Heart right ventricle (tissue), 16 donors: ENCODE results near the gene PRICKLE2. TPM values are rescaled to one million over a fixed set of nuclear protein-coding genes. Genes with fewer than 3 reads are reported as not detected.

Experiments
- ATAC-seq, 8 donors: fragments of 200-7000 bp; cut with Tn5 transposase; one replicate each; pipeline ENCODE4 v1.9.1; 2020; ENCODE audit warnings: mild to moderate bottlenecking in 8 of 8, moderate library complexity in 8 of 8, moderate number of reproducible peaks in 1 of 8
- DNase-seq, 2 donors: peaks; one replicate each; pipeline ENCODE4 v3.0.0-alpha.2; 2020
- H3K27ac ChIP-seq, 10 donors: fragments of 200-600 bp; sonication (generic) in 2 of 10; one replicate each; pipeline versions ENCODE4 v1.5.0 to v1.8.0; 2020 to 2022; ENCODE audit warnings: mild to moderate bottlenecking in 3 of 10
- H3K27me3 ChIP-seq, 7 donors: fragments of 200-600 bp; one replicate each; pipeline ENCODE4 v1.8.0; 2021 to 2022; ENCODE audit warnings: mild to moderate bottlenecking in 2 of 7
- H3K36me3 ChIP-seq, 9 donors: fragments of 200-600 bp; sonication (generic) in 1 of 9; one replicate each; pipeline versions ENCODE4 v1.5.0 to v1.8.0; 2020 to 2022; ENCODE audit warnings: mild to moderate bottlenecking in 2 of 9
- H3K4me1 ChIP-seq, 9 donors: fragments of 200-600 bp; sonication (generic) in 1 of 9; one replicate each; pipeline versions ENCODE4 v1.5.0 to v1.8.0; 2020 to 2022; ENCODE audit warnings: mild to moderate bottlenecking in 4 of 9
- H3K4me3 ChIP-seq, 10 donors: fragments of 200-600 bp; sonication (generic) in 2 of 10; one replicate each; pipeline versions ENCODE4 v1.5.0 to v1.8.0; 2020 to 2022; ENCODE audit warnings: mild to moderate bottlenecking in 7 of 10, moderate library complexity in 2 of 10
- H3K9me3 ChIP-seq, 11 donors: fragments of 200-600 bp in 10 of 11; sonication (generic) in 2 of 11; one replicate each; pipeline versions ENCODE4 v1.5.0 to v1.8.0; 2013 to 2022; ENCODE audit warnings: mild to moderate bottlenecking in 2 of 11, control low read depth in 1 of 11, moderate library complexity in 1 of 11
- whole genome bisulfite sequencing, 2 donors: extraction: QIAGEN DNeasy Blood & Tissue Kit; methylation state at CpG; one replicate each; pipeline ENCODE4 v1.1.7; 2013; ENCODE audit warnings: inconsistent platforms in 1 of 2; 5-methylcytosine and 5-hydroxymethylcytosine counted together
- intact Hi-C, 10 donors: fragments of 100-400 bp; cut with DNase I; formaldehyde crosslinking; loops; one replicate each; pipeline versions ENCODE4 v1.11.1 to v1.14.2; 2022
- polyA plus RNA-seq, 2 donors: library from polyadenylated mRNA; stranded (reverse); fragments of 200-250 nt; gene quantifications; one replicate each; pipeline ENCODE4 v1.2.3, GENCODE V29; 2013
- total RNA-seq, 10 donors: library from RNA; stranded (reverse); fragmentation: NEBNext Ultra II Directional in 3 of 10; extraction: Animal tissue kit (Norgen Biotek cat#: 25700) in 3 of 10; gene quantifications; one replicate each; pipeline versions ENCODE4 v1.2.1 to v1.2.4, GENCODE V29; 2021 to 2023
- TF ChIP-seq, protein P1 (sequence below), 9 donors: fragments of 200-600 bp; sonication (generic) in 2 of 9; IDR thresholded peaks; one replicate each; pipeline versions ENCODE4 v1.5.0 to v1.8.0; 2021 to 2022; ENCODE audit warnings: antibody characterized with exemption in 9 of 9, mild to moderate bottlenecking in 5 of 9, moderate library complexity in 1 of 9
- donor health status: Arrhythmogenic right ventricular cardiomyopathy.
- donor health status: ischemic (EF 13 %, LVEDD 7.1; RV severe dilation, severe dysfunction).
- donor health status: healthy with polysubstance abuse.
- donor health status: DM: no; HTN: yes; CAD: no.
- donor health status: DM: no; HTN: no; CAD: no.
- donor health status: ischemic (EF 25% LVEDD 6.9; RV normal size, moderate dysfunction).
- donor health status: ischemic (EF 25% LVEDD 5.7; RV mildly dilated, moderate dysfunction).
- donor health status: healthy.
- donor health status: DM: yes; HTN: yes; CAD: no.
- donor health status: Ischemic cardiomyopathy.
- donor health status: ischemic (EF 35%, LVEDD 5.7; RV mildly dilated, moderate dysfunction).
- donor health status: nonischemic (EF 11% LVEDD 7.7; RV severe dilation, severe dysfunction).
- donor health status: DM: yes; HTN: yes; CAD: no.
- donor health status: PGD.
- donor health status: ischemic (EF 29% LVEDD 5.4; RV normal size, mild dysfunction).
- donor health status: nonischemic (EF 23%, LVEDD 6.1; RV moderate dilation, normal function).

The PRICKLE2 gene
- total and polyA plus RNA-seq, 12 donors: 1.8 to 12.2 (median 8.1) TPM

DNA sequence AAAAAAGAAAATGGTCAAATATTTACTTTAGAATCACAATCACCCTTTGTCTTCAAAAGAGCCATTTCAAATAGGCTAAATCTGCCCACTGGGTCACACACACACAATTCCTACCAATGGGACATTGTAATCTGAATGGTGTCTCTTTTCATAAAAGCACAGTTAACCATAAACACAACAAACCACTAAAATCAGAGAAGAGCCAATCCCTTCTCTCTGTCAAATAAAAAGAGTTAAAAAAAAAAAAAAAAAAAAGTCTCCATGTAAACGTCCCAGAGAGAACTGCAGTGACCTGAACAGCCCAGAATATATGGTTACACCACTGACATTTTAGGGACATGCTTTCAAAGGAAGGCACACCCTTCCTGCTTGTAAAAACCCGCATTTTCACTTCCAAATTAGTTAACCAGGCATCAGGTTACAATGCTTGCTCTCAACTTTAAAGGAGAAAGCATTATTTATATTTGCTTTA is 63.7 kb downstream of the PRICKLE2 start:
- peaks cover 0 to 42% (median 12%) of the 10 kb centered on the region in 9 donors for H3K36me3 ChIP-seq
- peaks cover 0 to 50% (median 29%) of the 10 kb centered on the region in 9 donors for H3K4me1 ChIP-seq
- H3K27ac ChIP-seq: peak overlapping the region in 9 of 10 donors; percentile 1 to 75 (median 43)
- no peak for DNase-seq
- TF ChIP-seq, protein P1, sequence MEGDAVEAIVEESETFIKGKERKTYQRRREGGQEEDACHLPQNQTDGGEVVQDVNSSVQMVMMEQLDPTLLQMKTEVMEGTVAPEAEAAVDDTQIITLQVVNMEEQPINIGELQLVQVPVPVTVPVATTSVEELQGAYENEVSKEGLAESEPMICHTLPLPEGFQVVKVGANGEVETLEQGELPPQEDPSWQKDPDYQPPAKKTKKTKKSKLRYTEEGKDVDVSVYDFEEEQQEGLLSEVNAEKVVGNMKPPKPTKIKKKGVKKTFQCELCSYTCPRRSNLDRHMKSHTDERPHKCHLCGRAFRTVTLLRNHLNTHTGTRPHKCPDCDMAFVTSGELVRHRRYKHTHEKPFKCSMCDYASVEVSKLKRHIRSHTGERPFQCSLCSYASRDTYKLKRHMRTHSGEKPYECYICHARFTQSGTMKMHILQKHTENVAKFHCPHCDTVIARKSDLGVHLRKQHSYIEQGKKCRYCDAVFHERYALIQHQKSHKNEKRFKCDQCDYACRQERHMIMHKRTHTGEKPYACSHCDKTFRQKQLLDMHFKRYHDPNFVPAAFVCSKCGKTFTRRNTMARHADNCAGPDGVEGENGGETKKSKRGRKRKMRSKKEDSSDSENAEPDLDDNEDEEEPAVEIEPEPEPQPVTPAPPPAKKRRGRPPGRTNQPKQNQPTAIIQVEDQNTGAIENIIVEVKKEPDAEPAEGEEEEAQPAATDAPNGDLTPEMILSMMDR (IDR thresholded peaks at IDR 0.05): no peak
- 19 to 27% methylated on average over 2 of the region's 2 CpGs for WGBS, 2 donors
- H3K4me3 ChIP-seq: peak overlapping the region in 1 of 10 donors; percentile 11
- no peaks in the 10 kb centered on the region for H3K27me3 ChIP-seq
- intact Hi-C loops: loop anchor here in 5 of 10 donors (5.0 to 10.0 kb wide), 3 partner anchors 51 to 127 kb away; no protein-coding TSS in a partner anchor
- H3K9me3 ChIP-seq: no peaks in the 10 kb centered on the region
- ATAC-seq: peak in 7 of 8 donors; percentile 57 to 90 (median 82)

DNA sequence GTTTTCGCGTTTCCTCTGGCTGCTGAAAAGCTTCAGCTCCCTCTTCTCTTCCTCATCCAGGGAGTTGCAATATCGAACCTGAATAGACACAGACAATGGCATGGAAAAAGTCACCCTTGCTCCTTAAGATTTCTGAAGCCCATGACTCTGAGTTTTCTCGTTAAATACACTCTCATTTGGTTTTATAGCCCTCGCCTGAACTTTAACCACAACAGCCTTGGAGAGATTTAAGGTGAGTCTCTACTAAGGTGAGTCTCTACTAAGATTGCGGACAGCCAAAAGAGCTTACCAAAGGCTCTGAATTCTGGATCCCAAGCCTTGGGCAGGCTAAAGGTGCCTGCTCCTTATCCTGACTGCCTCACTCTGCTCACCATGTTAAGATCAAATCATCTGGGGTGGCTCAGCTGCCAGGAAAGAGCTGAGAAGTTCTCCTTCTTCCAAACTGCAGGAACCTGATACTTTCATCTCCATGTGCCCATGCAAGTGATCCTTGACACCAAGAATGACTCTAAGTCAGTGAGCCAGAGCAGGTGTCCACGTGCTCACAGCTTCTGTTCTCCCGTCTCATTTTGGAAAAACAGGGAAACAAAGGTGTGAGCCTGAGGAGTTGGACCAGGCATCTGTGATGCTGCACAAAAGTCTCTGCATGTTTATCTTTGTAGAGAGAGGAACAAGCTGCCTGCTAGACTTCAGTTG is 65.1 kb downstream of the PRICKLE2 start:
- H3K36me3 ChIP-seq: peaks cover 0 to 56% (median 12%) of the 10 kb centered on the region in 9 donors
- no peaks in the 10 kb centered on the region for H3K9me3 ChIP-seq
- DNase-seq (no peak), ATAC-seq (no peak)
- TF ChIP-seq, protein P1 (IDR thresholded peaks at IDR 0.05): no peak
- peaks cover 0 to 49% (median 32%) of the 10 kb centered on the region in 9 donors for H3K4me1 ChIP-seq
- H3K4me3 ChIP-seq: no peak overlapping the region
- 93 to 94% methylated on average over 8 of the region's 8 CpGs for WGBS, 2 donors
- no peaks in the 10 kb centered on the region for H3K27me3 ChIP-seq
- H3K27ac ChIP-seq: peak overlapping the region in 2 of 10 donors; percentile 42 to 75
- intact Hi-C loops: loop anchor here in 5 of 10 donors (5.0 to 10.0 kb wide), 3 partner anchors 52 to 125 kb away; no protein-coding TSS in a partner anchor

DNA sequence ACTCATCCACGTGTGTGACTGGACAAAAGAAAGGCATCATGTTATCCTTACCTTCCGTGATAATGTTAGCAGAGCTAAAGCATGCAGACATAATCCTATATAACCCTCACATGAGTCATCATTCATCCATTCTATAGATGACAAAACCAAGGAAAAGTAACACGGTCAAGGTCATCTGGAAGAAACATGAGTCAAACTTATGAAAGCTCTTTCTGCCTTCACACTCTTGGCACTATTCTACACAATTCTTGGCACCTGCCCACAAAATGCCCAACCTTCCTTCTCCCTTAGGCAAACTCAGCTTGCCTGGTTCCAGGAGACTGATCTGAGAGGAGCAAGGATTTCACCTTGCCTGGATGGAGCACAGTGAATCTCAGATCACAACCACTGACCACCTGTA is 66.9 kb downstream of the PRICKLE2 start:
- DNase-seq: no peak
- H3K27me3 ChIP-seq: no peaks in the 10 kb centered on the region
- H3K27ac ChIP-seq: no peak overlapping the region
- peaks cover 0 to 62% (median 12%) of the 10 kb centered on the region in 9 donors for H3K36me3 ChIP-seq
- H3K4me1 ChIP-seq: peaks cover 0 to 41% (median 31%) of the 10 kb centered on the region in 9 donors
- H3K4me3 ChIP-seq: no peak overlapping the region
- intact Hi-C loops: no loop called here
- H3K9me3 ChIP-seq: no peaks in the 10 kb centered on the region
- TF ChIP-seq, protein P1 (IDR thresholded peaks at IDR 0.05): no peak
- WGBS, 2 donors: 87 to 92% methylated on average over 3 of the region's 3 CpGs
- ATAC-seq: no peak

DNA sequence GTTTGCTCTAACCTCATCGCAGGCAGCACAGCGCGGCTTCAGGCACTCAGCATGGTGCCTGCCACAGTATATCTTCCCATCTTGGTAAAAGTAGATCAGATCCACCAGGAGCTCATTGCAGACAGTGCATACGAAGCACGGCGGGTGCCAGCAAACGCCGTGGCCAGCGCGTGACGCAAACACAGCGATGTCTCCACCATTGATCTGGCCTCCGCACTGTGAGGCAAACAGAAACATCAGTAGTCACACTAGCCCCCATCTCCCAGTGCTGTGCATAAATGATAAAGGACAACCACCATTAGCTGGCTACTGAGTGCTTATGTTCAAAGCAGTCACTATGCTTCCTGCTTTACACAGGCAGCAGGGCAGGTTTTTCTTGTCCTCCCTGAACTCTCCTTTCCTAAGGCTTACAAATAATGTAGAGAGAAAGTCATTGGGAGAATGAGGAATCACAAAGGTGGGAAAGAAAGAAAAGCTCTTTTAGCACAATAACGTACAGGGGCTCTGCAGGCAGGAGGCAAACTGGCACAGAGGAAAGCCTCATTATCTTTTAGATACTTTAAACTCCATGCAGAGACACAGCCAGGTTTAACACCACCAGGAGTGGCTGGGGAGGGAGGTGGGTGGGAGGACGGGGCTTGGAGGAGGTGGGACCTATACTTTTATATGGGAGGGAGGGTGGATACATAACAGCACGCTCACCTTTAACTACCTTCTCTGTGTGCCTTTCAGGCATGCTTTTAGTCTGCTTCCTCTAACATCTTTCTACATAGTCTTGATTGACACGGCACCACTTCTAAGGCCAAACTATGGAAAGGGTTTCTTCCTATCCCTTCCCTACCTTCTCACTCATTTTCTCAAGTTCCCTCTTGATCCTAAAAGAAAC is 67.9 kb downstream of the PRICKLE2 start:
- 93% methylated on average over 17 of the region's 17 CpGs for WGBS, 2 donors
- TF ChIP-seq, protein P1 (IDR thresholded peaks at IDR 0.05): no peak
- peaks cover 0 to 1% (median 0%) of the 10 kb centered on the region in 11 donors for H3K9me3 ChIP-seq
- no peak for ATAC-seq
- DNase-seq: no peak
- H3K27ac ChIP-seq: no peak overlapping the region
- intact Hi-C loops: no loop called here
- H3K27me3 ChIP-seq: no peaks in the 10 kb centered on the region
- H3K36me3 ChIP-seq: peaks cover 0 to 71% (median 16%) of the 10 kb centered on the region in 9 donors
- peaks cover 0 to 33% (median 22%) of the 10 kb centered on the region in 9 donors for H3K4me1 ChIP-seq
- no peak overlapping the region for H3K4me3 ChIP-seq
